HG03571 (cell line): ENCODE results near the gene CHN1.

Experiments used
- ATAC-seq: cut with Tn5 transposase; IDR thresholded peaks from one replicate; pipeline ENCODE4 v1.9.1; 2021; ENCODE audit not compliant: unreplicated experiment

The CHN1 gene

DNA sequence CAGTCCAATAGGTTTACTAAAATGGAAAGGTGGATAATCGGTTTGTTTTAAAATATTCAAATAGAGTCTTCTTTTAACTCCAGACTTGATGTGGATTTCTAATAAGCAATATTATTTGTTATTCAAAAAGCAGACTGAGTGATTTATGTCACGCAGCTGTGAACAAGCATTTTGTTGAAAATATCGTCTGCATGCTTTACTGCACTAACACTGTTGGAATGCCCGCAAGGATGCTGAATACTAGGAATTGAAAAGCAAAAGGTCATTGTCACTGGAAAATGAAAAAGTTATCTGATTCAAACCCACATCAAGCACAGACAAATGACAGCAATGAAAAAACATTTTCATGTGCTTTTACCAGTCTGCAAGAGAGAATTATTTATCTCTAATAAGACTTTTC, 31.1 kb downstream of the CHN1 start:
- no peak for ATAC-seq

GRCh38 chr2:174972924-174973323, 32.3 kb downstream of the CHN1 start:
- no peak for ATAC-seq

GRCh38 chr2:174971868-174972781, 33.1 kb downstream of the CHN1 start:
- no peak for ATAC-seq

GRCh38 chr2:174970092-174970491, 35.1 kb downstream of the CHN1 start:
- ATAC-seq = no peak

DNA sequence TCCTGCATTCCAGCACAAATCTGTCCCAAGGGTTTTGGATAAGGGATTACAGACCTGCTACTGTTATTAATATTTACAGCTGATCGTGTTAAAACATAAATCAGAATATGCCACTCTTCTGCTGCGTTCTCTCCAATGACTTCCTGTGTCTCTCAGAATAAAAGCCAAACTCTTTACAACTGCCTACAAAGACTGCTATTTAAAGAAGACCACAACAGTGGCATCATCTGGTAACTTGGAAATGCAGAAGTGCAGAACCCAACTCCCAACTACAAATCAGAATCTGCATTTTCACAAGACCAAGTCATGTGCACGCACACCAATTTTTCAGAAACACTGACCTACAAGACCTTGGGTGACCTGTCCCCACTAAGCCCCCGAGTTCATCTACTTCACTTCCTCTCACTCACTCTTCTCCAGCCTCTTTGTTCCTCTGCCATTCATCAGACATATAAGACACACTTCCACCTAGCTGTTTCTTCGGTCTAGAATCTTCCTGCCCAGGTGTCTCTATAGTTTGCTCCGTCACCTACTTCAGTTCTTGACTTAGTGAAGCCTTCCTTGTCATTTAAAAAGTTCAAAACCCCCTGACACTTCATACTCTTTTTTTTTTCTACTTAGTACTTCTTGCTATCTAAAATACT, 36.0 kb downstream of the CHN1 start:
- ATAC-seq = no peak

- ATAC-seq = no peak
Measured at GRCh38 chr2:174967691-174968260, 37.4 kb downstream of the CHN1 start.

- ATAC-seq = no peak
Measured at GRCh38 chr2:174967086-174967485, 38.1 kb downstream of the CHN1 start.

DNA sequence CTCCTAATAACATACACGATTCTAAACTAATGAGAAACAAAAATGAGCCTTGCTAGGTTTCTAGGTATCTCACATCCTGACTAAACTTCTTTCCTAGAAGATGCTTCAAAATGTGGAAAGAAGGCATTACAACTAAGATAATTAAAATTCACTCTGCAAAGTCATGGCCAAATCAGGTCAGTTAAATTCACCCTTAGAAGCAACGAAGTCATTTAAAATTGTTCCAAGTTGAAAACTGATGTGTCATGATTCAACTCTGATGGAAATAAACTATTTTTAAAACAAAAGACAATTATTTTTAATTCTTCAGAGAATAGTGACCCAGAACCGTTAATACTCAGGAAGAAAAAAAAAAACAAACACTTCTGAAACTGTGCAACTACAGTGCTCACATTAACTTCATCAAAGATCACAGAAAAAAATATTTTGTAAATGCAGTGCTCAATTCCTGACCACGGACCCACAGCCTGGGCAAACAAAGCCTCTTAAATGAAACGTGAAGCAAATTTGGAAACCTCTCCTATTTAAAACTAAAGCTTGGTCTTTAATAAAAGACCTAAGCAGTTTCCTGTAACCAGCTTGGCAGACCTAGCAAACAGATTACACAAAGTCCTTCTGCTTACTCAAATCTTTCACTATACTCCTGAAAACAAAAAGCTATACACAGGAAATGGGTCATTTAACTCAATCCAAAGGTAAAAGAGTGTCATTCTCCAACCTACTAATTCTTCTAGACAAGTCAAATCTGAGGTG, 39.0 kb downstream of the CHN1 start:
- ATAC-seq = no peak

GRCh38 chr2:174965551-174965950, 39.6 kb downstream of the CHN1 start:
- ATAC-seq = no peak

DNA sequence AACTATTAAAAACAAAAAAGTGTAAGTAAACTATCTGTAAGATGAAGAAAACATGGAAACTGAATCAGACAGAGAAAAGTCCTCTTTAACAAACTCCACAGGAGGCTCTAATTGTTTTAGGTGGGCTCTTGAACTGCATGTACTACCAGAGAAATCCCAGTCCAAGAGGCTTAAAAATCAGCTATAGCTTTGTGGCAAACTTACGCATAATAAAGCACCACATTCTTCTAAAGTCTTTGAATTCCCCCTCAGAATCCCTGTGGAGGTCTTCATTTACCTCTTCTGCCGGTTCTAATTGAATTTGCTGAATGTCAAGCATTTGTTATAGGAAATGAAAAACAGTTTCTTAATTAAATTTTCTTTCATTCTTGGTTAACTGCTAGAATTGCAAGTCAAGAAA, 40.8 kb downstream of the CHN1 start:
- no peak for ATAC-seq

DNA sequence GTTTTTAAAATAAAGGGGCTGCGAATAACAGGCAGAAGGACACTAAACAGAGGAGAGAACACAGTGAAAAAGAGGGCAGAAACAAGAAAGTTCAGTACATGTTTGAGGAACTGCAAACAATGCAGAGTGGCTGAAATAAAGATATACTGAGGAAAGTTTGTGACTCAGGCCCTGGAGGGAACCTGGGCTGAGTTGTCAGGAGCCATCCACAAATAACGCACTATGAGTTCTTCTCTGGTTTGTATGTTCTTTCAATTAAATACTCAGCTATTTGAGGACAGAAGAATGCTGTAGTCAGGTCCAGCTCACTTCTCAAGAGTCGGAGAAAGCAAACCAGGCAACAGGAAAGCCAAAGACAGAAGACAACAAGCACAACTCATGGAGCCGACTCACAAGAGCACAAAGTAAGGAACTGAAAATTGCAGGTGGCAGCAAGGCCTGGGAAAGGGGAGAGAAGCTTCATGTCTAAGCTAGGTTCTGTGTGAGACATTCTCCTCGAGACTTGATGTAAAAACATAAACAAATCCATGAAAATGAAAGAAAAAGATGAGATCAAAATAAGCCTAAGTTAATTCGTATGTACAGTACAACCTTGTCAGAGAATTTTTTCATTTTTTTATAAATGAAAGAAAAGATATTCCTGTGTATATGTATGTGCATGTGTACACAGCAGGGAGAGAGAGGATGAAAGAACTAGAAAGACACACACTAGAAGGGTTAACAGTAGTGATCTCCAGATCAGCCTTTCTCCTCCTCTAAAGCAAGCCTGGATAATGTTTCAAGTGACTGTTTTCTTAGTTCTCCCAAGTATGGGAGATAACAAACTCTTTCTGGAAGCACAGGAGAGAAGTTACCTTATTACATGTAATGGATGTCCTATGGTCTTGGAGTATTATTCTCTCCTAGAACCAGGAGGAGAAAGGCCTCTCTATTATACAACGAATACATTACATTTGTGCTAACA, 41.5 kb downstream of the CHN1 start:
- ATAC-seq = no peak

DNA sequence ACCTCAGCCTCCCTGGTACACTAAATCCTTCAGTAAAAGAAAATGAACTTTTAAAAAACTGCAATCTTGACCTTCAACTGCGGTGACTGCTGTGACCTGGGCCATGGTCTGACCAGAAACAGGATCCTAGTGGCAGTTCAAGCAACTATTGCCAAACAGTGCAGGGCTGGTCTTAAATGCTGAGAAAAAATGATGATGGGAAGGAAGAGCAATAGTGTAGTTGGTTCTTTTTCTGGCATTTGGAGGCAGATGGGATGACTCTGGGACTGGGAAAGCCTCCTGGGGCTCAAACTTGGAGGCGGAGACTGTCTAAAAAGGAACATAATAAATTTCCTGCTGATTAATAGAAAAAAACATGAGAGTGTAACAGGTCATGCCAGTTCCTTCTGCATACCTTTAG, 45.4 kb downstream of the CHN1 start:
- ATAC-seq = no peak

- no peak for ATAC-seq
Measured at GRCh38 chr2:174957050-174957449, 48.1 kb downstream of the CHN1 start.

- ATAC-seq = no peak
Measured at GRCh38 chr2:174952607-174953006, 52.6 kb downstream of the CHN1 start.

DNA sequence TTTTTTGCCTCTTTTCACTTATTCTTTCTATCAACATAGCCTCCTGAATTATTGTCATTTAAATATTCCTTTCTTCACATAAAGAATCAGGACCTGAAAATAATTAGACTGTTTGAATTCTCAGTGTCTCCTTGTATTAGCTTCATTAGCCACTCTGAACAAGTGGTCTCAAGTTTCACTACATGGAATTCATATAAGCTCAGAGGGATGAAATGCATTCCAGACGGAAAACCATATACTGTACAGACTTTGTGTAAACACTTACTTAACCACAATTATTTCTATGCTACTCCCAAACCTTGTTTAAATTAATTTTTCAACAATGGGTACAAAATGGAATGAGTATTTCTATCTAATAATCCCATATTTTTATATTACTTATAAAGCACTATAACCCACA, 53.4 kb downstream of the CHN1 start:
- no peak for ATAC-seq

GRCh38 chr2:174949988-174950687, 55.0 kb downstream of the CHN1 start:
- ATAC-seq = no peak

- ATAC-seq = no peak
Measured at GRCh38 chr2:174945601-174946260, 59.5 kb downstream of the CHN1 start.

GRCh38 chr2:174939046-174939445, 66.1 kb downstream of the CHN1 start:
- ATAC-seq = no peak

DNA sequence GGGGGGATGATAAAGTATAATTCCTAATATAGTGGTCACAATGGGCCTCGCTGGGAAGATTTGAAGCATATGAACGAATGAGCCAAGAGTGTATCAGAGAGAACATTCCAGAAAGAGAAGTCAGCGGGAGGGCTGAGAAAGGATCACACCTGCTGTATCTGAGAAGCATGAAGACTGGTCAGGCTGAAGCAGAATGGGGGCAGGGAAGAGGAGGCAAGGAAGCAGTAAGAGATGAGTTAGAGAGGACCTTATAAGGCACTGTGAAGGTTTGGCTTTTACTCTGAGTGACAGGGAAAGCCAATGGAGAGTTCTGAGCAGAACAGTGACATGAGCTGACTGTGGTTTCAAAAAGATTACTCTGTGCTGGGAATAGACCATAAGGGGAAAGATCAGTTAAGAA, 73.5 kb downstream of the CHN1 start:
- no peak for ATAC-seq
